HG03558 (cell line): ENCODE measurements around the gene EPN2.
A peak's percentile ranks its signal among the peaks of the same experiment; 100 is the strongest.
"Not testable (repeated sequence)": the region's sequence is repeated elsewhere in the genome, so short reads cannot be mapped to it uniquely, and the experiment has no call there.

ENCODE experiments used
- ATAC-seq: cut with Tn5 transposase; IDR thresholded peaks from one replicate; pipeline ENCODE4 v1.9.1; 2021; ENCODE audit warnings: moderate number of reproducible peaks; ENCODE audit not compliant: unreplicated experiment; ENCODE audit errors: extremely low read depth

The EPN2 gene

DNA sequence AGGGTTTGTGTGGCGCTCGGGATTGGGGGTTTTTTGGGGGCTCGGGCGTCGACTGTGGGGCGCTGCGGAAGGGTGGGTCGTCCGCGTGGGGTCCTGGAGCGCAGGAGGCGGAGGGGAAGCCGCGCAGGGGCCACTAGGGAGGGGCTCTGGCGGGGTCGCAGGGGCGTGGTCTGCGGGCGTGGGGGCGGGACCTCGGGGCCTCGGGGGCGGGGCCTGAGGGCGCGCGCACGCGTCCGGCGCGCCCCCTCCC, at the start of gene EPN2:
Gene EPN2 (plus strand): TSS at position 228 of the 250 bp plus-strand sequence. CDS start 45,754 bp downstream, outside the sequence.
- ATAC-seq = peak; percentile 55

DNA sequence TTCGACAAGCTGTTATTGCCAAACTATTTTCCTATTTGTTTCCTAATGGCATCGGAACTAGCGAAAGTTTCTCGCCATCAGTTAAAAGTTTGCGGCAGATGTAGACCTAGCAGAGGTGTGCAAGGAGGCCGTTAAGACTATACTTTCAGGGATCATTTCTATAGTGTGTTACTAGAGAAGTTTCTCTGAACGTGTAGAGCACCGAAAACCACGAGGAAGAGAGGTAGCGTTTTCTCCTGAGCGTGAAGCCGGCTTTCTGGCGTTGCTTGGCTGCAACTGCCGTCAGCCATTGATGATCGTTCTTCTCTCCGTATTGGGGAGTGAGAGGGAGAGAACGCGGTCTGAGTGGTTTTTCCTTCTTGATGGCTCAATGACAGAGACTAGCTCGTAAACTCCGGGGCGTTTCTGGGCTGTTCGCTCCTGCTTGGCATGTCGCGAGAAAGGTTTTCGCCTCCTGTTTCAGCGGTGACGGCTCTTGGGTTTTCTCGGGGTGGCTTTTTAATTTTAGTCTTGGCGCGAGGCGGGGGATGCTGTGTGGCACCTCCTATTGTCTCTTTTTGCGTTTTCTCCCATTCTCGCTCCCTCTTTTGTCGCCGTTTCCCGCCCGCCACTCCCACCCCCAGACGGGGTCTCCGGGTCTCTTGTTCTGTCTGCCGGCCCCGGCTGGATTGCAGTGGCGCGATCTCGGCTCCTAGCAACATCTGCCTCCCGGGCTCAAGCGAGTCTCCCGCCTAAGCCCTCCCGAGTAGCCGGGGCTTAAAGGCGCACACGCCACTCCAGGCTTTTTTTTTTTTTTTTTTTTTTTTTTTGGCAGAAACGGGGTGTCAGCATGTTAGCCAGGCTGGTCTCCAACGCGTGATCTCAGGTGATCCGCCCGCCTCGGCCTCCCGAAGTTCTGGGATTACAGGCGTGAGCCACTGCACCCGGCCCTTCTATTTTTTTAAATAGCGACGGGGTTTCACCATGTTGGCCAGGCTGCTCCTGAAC, 49.0 kb upstream of the EPN2 start:
- ATAC-seq = not testable (repeated sequence)

DNA sequence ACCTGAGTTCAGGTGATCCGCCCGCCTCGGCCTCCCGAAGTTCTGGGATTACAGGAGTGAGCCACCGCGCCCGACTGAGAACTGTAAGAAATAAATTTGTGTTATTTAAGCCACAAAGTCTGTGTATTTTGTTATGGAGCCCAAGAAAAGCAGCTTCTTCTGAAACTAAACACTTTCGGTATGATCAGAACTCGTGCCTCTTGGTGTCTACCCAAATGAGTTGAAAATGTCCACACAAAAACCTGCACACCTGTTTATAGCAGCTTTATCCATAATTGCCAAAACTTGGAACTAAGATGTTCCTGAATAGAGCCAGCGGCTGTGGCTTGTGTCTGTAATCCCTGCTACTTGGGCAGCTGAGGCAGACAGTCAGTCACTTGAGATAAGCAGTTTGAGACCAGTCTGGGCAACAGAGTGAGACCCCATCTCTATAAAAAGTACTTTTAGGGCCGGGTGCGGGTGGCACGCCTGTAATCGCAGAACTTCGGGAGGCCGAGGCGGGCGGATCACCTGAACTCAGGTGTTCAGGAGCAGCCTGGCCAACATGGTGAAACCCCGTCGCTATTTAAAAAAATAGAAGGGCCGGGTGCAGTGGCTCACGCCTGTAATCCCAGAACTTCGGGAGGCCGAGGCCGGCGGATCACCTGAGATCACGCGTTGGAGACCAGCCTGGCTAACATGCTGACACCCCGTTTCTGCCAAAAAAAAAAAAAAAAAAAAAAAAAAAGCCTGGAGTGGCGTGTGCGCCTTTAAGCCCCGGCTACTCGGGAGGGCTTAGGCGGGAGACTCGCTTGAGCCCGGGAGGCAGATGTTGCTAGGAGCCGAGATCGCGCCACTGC, 48.1 kb upstream of the EPN2 start:
- not testable (repeated sequence) for ATAC-seq

DNA sequence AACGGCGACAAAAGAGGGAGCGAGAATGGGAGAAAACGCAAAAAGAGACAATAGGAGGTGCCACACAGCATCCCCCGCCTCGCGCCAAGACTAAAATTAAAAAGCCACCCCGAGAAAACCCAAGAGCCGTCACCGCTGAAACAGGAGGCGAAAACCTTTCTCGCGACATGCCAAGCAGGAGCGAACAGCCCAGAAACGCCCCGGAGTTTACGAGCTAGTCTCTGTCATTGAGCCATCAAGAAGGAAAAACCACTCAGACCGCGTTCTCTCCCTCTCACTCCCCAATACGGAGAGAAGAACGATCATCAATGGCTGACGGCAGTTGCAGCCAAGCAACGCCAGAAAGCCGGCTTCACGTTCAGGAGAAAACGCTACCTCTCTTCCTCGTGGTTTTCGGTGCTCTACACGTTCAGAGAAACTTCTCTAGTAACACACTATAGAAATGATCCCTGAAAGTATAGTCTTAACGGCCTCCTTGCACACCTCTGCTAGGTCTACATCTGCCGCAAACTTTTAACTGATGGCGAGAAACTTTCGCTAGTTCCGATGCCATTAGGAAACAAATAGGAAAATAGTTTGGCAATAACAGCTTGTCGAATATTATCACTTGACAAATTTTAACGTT, 47.3 kb upstream of the EPN2 start:
- not testable (repeated sequence) for ATAC-seq

DNA sequence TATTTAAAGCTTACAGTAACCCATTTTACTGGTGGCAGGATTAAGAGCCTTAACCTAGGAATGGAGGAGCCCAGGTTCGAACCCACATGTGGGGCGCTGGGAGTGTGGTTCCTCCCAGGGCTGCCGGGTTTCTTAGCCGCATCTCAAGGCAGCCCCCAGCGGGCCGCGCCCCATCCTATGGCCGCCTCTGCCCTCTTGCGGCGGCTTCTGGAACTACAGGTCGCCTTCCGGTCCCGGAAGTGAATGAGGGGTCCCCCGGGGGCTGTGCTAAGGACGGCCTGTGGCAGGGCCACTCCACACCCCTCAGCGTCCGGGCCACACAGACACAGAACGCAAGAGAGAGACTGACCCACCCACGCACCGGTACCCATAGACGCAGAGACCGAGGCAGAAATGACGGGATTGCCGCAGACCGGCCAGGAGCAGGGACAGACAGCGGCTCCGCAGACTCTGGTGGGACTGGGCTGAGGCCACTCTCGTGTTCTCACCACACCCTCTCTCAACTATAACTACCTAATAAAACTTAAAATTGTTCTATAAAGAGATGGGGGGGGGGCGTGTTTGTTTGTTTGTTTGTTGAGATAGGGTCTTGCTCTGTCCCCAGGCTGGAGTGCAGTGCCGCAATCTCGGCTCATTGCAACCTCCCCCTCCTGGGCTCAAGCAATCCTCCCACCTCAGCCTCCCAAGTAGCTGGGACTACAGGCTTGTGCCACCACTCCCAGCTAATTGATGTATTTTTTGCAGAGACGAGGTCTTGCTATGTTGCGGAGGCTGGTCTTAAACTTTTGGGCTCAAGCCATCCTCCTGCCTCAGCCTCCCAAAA, 40.6 kb upstream of the EPN2 start:
- ATAC-seq = not testable (repeated sequence)

DNA sequence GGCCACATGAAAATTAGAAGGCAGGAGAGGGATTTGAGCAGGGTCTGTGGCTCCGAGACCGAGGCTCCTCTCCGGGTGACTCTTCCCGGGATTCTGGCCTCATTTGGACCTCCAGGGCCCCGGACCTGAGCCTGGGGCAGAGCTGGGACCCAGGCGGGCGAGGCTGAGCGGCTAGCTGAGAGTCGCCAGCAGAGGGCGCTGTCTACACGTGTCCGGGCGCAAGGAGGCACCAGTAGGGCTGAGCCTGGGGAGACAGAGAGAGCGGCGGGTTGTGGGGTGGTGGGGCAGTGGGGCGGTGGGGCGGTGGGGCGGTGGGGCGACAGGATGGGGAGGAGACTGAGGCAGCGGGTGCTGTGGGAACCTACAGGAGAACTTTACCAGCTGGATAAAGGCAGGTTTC, 34.7 kb upstream of the EPN2 start:
- not testable (repeated sequence) for ATAC-seq

DNA sequence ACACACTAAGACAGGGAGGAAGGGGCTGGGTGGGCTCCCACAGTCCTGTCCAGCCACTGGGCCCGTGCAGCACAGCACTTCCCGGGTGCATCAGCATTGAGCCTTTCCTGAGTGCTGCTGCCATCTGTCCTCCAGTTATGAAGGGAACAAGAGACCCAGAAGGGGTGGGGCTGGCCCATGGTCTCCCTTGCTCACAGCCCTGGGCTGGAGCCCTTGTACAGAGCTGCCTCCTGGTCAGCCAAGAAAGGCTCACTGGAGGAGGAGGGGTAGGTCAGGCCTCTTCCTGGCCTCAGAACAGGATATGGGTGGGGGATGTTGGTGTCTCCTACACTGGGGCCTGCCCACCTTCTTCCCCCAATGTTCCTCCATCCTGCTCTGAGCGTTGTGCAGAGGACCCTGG, 33.7 kb upstream of the EPN2 start:
- not testable (repeated sequence) for ATAC-seq

DNA sequence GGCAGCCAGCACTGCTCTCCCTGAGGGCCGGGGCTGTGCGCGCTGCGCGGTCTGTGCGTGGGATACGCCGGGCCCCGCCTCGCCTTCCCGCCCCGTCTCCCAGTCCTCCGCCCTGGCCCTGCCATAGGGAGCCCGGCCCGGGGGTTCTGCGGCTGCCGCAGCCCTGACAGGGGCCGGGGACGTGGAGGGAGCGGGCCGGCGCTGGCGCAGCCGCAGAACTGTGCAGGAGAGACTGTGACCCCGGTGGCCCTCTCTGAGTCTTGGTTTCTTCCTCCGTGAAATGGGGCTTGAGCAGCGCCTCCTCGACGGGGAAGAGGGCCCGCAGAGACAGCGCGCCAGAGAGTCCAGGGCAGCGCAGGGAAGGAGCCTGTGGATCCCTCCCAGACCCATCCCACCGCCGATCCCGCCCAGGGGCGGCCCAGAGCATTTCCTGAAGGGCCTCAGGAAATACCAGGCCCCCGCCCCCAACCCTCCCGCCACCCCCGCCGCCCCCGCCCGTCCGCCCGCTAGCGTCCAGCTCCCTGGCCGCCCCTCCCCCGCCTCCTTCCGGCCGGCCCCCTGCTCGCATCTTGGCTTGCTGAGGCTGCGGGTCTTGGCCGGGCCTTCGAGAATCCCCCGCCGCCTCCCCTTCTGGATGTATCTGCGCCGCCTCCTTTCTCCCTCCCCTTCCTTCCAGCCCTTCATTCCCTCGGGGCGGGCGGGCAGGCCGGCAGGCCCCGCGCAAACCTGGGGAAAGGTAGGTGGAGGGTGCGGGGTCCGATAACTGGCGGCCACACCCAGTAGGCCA, 21.9 kb upstream of the EPN2 start:
- ATAC-seq = not testable (repeated sequence)

DNA sequence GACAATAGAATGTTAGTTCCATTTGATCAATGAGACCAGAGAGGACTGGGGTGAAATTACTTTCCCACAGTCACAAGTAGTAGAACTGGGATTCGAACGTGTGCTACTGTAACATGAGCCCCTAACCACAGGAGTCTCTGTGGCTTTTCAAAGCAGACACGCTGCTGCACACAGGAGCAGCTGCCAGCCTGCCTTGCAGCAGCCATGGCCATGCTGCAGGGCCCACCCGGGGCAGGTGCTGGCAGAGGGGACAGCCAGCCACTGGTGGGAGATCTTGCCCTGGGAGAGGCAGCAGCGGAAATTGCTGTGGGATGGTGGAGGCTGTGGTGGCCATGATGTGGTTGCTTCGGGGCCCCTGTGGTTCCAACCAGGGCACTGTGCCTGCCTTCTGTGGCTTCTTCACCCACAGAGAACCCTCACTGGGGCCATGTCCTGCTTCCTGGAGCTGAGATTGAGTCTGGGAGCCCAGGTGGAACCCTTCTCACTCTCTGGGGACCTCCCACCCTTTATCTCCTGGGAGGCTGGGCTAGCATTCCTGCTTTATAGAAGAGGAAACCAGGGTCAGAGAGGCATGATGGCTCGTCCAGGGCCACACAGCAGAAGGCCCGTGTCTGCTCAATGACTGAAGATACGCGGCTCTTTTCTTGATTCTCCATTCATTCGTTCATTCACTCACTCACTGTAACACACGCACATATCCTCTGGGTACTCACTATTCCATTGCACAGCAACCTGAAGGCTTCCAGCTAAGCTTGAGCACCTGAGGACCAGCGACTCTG, 20.8 kb upstream of the EPN2 start:
- not testable (repeated sequence) for ATAC-seq

DNA sequence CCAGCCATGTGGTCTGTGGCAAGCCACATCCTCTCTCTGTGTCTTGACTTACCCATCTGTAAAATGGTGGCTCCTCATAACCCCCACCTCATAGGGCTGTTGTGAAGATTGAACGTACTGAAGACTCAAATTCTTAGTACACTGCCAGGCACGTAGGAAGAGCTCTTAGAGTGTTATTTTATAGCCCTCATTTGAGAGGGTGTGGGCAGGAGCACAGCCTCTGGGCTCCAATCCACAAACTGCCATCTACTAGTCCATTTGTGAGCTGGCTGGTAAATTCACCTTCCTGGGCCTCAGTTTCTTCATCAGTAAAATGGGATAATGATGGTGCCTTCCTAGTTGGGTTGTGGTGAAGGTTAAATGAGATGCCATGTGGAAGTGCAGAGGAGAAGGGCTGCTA, 18.3 kb upstream of the EPN2 start:
- not testable (repeated sequence) for ATAC-seq

DNA sequence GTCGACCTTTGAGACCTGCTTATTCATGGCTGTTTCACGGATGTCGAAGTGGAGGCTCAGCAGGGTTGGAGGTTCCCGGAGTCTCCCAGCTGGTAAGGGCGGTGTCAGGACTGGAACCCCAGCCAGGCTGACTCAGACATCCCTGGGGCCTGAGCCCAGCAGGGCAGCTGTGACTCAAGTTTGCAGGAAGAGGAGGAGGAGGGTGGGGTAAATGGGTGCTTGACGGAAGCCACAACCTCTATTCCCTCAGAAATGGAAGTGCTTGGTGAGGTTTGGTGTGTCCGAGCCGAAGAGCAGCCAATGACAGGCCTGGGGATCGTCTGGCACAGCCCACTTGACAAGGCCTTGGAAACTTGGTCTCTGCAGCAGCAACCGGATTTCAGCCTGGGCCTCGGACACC, 17.8 kb upstream of the EPN2 start:
- ATAC-seq = not testable (repeated sequence)

DNA sequence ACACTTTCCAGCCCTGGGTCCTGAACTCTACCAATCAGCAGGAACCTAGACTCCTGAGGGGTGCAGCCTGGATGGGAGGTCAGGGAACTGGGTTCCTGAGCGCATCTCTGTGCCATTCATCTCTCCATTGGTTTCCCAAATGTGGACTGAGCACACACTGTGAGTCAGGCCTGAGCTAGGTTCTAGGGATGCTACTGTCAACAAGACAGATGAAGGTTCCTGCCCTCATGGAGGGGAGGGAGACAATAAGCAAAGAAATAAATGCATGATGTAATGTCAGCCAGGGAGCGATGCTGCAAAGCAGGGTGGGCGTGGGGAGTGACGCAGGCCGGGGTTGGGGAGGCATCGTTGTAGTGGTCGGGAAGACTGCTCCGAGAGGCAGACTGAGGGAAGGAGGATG, 17.0 kb upstream of the EPN2 start:
- ATAC-seq = not testable (repeated sequence)

DNA sequence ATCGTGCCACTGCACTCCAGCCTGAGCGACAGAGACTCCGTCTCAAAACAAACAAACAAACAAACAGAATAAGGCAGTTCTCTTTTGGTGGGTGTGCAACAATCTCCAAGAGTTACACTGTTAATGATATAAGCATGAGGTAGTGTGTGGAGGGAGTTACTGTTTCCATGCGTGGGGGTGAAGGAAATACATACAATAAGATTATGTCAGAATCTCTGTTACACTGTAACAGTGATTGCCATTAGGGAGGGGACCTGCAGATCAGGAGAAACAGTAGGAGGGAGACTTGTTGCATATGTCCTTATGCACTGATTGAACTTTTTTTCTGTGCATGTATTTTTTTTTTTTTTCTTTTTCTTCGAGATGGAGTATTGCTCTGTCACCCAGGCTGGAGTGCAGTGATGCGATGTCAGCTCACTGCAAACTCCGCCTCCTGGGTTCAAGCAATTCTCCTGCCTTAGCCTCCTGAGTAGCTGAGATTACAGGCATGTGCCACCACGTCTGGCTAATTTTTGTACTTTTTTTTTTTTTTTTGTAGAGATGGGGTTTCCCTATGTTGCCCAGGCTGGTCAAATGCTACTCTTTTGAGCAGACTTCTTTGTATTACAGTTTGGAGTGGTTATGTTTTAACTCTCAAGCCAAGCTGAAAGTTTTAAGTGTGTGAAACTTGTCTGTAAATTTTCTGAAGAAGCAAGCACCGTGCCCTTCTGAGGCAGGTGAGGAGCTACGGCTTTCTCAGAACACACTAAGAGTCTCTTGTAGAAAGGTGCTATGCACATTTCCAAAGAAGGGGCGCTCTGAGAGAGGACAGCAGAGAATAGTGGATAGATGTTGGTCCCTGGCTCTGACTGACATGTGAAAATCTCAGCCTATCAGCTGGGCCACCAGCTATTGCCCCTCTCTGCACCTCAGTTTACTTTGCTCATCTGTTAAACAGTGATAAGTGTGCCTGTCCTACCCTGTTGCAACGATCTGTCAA, 10.3 kb upstream of the EPN2 start:
- not testable (repeated sequence) for ATAC-seq

DNA sequence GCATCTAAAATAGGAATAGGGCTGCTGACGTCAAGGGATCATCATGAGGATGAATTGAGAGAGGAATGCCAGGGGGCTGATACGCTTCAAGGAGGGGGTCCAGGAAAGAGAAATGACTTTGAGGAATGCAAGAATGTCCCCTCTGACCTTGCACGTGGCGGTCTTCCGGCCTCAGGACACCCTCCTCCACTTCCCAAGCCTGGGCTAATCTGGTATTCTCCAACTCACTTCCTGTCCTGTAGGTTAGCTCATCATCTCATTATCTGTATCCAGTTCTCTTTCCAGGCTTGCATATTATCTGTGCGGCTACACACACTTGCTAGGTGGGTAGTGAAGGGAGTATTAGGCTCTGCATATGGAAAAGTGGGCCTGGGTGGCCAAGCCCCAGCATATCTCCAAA, 2.5 kb upstream of the EPN2 start:
- not testable (repeated sequence) for ATAC-seq

DNA sequence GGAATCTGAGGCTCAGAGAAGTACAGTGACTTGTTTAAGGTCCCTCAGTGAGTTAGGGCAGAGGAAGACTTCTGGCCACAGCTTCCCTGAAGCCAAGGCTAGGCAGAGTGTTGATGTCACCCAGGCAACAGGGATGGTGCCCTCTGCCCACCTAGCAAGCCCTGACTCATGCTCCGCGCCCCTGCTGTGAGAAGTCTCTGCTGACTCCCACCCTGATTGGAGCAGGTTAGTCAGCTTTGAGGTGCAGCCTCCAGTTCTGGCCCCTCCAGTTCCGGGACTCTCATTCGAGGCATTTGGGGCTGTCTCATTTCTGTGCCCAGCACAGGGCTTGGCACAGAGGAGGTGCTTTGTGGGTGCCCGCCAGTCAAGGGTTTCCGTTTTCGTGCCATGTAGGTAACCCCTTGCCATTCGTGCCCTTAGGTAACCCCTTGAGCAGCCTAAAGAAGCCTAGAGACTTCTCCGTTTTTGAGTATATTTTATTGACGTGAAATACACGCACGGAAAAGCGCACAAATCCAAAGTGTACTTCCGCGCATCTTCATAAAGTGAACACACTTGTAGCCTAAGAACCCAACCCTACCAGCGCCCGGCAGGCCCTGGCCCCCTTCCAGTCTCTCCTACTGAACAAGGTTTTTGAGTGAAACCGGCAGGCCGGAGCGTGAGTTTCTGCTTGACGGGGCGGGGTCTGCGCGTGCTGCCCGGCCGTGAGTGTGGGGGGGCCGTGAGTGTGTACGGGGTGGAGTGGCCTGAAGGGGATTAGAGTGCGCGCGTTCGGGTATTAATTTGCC, 621 bp upstream of the EPN2 start:
- ATAC-seq = peak; percentile 21

DNA sequence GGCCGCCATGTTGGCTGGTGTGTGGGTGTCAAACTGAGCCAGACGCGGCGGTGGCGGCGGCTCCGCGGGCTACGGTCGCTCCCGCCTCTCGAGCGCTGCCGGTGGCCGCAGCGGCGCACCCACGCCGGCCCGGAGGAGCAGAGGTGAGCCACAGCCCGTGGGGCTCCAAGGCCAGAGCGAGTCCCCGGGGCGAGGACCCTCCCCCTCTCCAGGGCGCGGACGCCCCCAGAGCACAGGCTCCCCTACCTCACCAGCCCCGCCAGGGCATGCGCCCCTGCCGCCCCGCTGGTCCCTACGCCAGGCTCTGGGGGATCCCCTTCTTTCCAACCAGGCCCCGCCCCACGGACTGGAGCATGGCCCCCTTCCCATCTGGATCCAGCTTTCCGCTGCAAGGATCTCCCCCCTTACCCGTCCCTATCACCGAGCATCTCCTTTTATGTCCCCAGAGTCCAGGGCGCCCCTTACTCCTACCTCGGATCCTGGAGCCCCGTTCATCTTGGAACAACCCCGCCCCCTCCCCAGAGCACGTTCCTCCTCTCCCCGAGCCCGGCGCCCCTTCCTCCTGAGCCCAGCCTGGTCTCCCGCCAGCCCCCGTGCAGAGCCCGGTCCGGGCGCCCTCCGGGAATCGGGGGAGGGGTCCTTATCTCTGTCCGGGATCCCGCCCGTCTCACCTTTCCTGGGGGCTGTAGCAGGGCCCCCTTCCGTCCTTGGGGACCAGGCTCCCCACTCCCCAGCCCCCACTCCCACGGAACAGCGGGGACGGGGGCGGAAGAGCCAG, 412 bp downstream of the EPN2 start:
- no peak for ATAC-seq
